Sigmoid colon (tissue), 7 donors: Measurements from ENCODE around the gene SPACA7. TPM values are rescaled to one million over a fixed set of nuclear protein-coding genes. Genes with fewer than 3 reads are reported as not detected.

ENCODE experiments used
- DNase-seq: peaks from one replicate; pipeline ENCODE4 v3.0.0-alpha.2; 2019
- H3K27ac ChIP-seq, 4 donors: fragments of 200-600 bp; sonication (generic); one replicate each; pipeline ENCODE4 v1.5.1; 2016 to 2019; ENCODE audit warnings: mild to moderate bottlenecking in 1 of 4
- H3K27me3 ChIP-seq, 3 donors: fragments of 200-600 bp; sonication (generic); one replicate each; pipeline ENCODE4 v1.5.1; 2019; ENCODE audit warnings: mild to moderate bottlenecking in 1 of 3
- H3K36me3 ChIP-seq, 4 donors: fragments of 200-600 bp; sonication (generic); one replicate each; pipeline ENCODE4 v1.5.1; 2016 to 2019
- H3K4me1 ChIP-seq, 4 donors: fragments of 200-600 bp; sonication (generic); one replicate each; pipeline ENCODE4 v1.5.1; 2017 to 2019
- H3K4me3 ChIP-seq, 4 donors: fragments of 200-600 bp; sonication (generic); one replicate each; pipeline ENCODE4 v1.5.1; 2017 to 2019; ENCODE audit warnings: mild to moderate bottlenecking in 2 of 4, moderate library complexity in 1 of 4
- H3K9me3 ChIP-seq, 4 donors: fragments of 200-600 bp in 3 of 4; sonication (generic) in 3 of 4; one replicate each; pipeline versions ENCODE4 v1.5.1 to v1.6.1; 2013 to 2019
- EP300 ChIP-seq, 4 donors: sonication (generic); formaldehyde crosslinking; IDR thresholded peaks; one replicate each; pipeline ENCODE4 v1.6.1; 2017; ENCODE audit warnings: antibody characterized with exemption in 4 of 4
- POLR2A ChIP-seq, 2 donors: fragments of 450-650 bp; IDR thresholded peaks; one replicate each; pipeline ENCODE4 v1.6.1; 2016; ENCODE audit warnings: antibody characterized with exemption in 2 of 2, mild to moderate bottlenecking in 2 of 2, moderate library complexity in 2 of 2
- POLR2AphosphoS5 ChIP-seq, 4 donors: sonication (generic); formaldehyde crosslinking; IDR thresholded peaks; one replicate each; pipeline ENCODE4 v1.6.1; 2017; ENCODE audit warnings: antibody characterized with exemption in 4 of 4
- WGBS, 2 donors: extraction: QIAGEN DNeasy Blood & Tissue Kit; methylation state at CpG; one replicate each; pipeline ENCODE4 v1.1.7; 2013; 5-methylcytosine and 5-hydroxymethylcytosine counted together
- intact Hi-C: fragments of 100-400 bp; cut with DNase I; formaldehyde crosslinking; loops from one replicate; pipeline ENCODE4 v1.15.1; 2023
- polyA plus RNA-seq, 3 donors: library from polyadenylated mRNA; stranded (reverse); fragments of 200-250 nt; gene quantifications; one replicate each; pipeline ENCODE4 v1.2.3, GENCODE V29; 2013
- total RNA-seq, 4 donors: library from RNA; depleted of rRNA; stranded (reverse); fragments of >200 nt; gene quantifications; one replicate each; pipeline ENCODE4 v1.1.0, GENCODE V29; 2016
- TF ChIP-seq, protein P1 (sequence below), 4 experiments: fragments of 450-650 bp in 3 of 4; fragments of 200-600 bp in 1 of 4; IDR thresholded peaks; one replicate each; pipeline ENCODE4 v1.5.1; 2016 to 2019; ENCODE audit warnings: antibody characterized with exemption in 4 of 4, mild to moderate bottlenecking in 3 of 4, moderate library complexity in 2 of 4
- donor health status: healthy with polysubstance abuse.
- donor health status: Bipolar disorder and iron deficiency.
- donor health status: healthy.

Gene SPACA7
- total and polyA plus RNA-seq, 7 donors: not detected

DNA sequence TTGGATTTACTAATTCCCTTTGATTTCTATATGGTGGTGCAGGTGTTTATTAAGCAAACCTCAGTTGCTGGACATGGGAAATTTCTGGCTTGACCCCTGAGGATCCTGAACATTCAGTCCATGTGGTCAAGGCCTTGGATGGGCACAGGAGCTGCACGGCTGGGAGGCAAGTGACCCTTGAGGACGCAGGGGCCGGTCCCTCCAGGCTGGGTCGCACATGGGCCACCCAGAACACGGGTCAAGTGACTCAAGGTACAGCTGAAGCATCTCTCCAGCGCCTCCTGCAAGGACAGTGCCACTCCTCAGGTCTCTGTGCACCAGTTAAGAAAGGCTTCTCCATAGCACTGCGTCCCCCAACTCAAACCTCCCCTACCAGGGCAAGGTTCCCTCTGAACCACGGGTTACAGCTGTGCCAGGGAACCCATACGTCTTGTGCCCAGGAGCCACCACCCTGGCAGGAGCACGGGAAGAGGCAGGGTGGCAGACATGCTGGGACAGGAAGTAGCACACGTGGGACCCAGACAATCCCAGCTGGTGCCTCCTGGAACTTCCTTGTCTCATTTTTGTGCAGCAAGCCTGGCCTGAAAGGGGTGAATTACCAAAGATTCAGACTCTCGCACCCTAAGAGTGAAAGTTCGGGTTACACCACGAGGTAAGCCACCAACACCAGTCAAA is 93.1 kb downstream of the SPACA7 start:
- H3K36me3 ChIP-seq: no peaks in the 10 kb centered on the region
- no peaks in the 10 kb centered on the region for H3K4me1 ChIP-seq
- no peak for DNase-seq
- no peak overlapping the region for H3K4me3 ChIP-seq
- TF ChIP-seq POLR2A (IDR thresholded peaks at IDR 0.05) (no peak), EP300 (IDR thresholded peaks at IDR 0.05) (no peak), POLR2AphosphoS5 (IDR thresholded peaks at IDR 0.05) (no peak)
- TF ChIP-seq, protein P1, sequence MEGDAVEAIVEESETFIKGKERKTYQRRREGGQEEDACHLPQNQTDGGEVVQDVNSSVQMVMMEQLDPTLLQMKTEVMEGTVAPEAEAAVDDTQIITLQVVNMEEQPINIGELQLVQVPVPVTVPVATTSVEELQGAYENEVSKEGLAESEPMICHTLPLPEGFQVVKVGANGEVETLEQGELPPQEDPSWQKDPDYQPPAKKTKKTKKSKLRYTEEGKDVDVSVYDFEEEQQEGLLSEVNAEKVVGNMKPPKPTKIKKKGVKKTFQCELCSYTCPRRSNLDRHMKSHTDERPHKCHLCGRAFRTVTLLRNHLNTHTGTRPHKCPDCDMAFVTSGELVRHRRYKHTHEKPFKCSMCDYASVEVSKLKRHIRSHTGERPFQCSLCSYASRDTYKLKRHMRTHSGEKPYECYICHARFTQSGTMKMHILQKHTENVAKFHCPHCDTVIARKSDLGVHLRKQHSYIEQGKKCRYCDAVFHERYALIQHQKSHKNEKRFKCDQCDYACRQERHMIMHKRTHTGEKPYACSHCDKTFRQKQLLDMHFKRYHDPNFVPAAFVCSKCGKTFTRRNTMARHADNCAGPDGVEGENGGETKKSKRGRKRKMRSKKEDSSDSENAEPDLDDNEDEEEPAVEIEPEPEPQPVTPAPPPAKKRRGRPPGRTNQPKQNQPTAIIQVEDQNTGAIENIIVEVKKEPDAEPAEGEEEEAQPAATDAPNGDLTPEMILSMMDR (IDR thresholded peaks at IDR 0.05): no peak
- WGBS, 2 donors: 82 to 86% methylated on average over 14 of the region's 14 CpGs
- H3K27me3 ChIP-seq: no peaks in the 10 kb centered on the region
- intact Hi-C loops: no loop called here
- no peak overlapping the region for H3K27ac ChIP-seq
- peaks cover 0 to 2% (median 0%) of the 10 kb centered on the region in 4 donors for H3K9me3 ChIP-seq

DNA sequence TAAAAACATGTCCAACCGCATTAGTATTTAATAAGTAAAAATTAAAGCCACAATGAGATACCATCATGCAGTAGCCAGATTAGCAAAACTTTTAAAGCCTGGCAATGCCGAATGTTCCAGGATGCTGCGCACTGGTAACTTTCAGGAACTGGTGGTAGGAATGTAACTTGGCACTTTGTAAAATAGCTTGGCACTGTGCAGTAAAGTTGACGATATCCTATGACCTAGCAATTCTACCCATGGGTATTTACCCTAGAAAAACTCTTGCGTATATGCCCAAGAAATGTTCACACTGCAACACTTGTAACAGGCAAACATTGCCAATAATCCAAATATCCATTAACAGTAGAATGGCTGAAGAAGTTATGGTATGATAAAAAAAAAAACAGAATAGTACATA is 97.7 kb downstream of the SPACA7 start:
- TF ChIP-seq POLR2A (IDR thresholded peaks at IDR 0.05) (no peak), POLR2AphosphoS5 (IDR thresholded peaks at IDR 0.05) (no peak), EP300 (IDR thresholded peaks at IDR 0.05) (no peak)
- TF ChIP-seq, protein P1 (IDR thresholded peaks at IDR 0.05): no peak

DNA sequence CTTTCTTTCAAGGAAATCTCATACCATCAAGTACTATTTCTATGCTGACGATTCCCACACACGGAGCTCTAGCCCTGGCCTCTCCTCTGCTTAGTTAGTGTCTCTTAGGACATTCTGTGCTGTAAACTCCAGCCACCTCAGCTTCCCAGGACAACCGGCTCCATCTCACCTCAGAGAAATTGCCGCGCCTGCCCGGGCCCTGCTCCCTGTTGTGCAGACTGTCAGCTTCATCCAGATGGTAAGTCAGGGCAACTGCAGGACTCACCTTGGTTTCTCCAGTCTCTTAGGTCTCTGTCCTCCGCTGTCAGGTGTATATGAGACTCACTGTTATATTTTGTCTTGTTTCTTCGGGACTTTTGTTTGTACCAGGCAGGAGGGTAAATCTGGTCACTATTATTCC is 98.7 kb downstream of the SPACA7 start:
- DNase-seq: no peak
- TF ChIP-seq EP300 (IDR thresholded peaks at IDR 0.05) (no peak), POLR2A (IDR thresholded peaks at IDR 0.05) (no peak), POLR2AphosphoS5 (IDR thresholded peaks at IDR 0.05) (no peak)
- TF ChIP-seq, protein P1 (IDR thresholded peaks at IDR 0.05): no peak
- intact Hi-C loops: no loop called here
- H3K4me1 ChIP-seq: no peaks in the 10 kb centered on the region
- H3K4me3 ChIP-seq: no peak overlapping the region
- H3K27ac ChIP-seq: no peak overlapping the region
- WGBS, 2 donors: 88 to 92% methylated on average over 8 of the region's 8 CpGs
- no peaks in the 10 kb centered on the region for H3K27me3 ChIP-seq
- peaks cover 0 to 2% (median 0%) of the 10 kb centered on the region in 4 donors for H3K9me3 ChIP-seq
- H3K36me3 ChIP-seq: no peaks in the 10 kb centered on the region

More for the DNA sequence above, 97.7 kb downstream of the SPACA7 start:
- peaks cover 0 to 2% (median 0%) of the 10 kb centered on the region in 4 donors for H3K9me3 ChIP-seq
- H3K27ac ChIP-seq: no peak overlapping the region
- H3K4me3 ChIP-seq: no peak overlapping the region
- H3K4me1 ChIP-seq: no peaks in the 10 kb centered on the region
- H3K27me3 ChIP-seq: no peaks in the 10 kb centered on the region
- DNase-seq: no peak
- WGBS, 2 donors: 90 to 96% methylated on average over 5 of the region's 5 CpGs
- no peaks in the 10 kb centered on the region for H3K36me3 ChIP-seq
- intact Hi-C loops: no loop called here

DNA sequence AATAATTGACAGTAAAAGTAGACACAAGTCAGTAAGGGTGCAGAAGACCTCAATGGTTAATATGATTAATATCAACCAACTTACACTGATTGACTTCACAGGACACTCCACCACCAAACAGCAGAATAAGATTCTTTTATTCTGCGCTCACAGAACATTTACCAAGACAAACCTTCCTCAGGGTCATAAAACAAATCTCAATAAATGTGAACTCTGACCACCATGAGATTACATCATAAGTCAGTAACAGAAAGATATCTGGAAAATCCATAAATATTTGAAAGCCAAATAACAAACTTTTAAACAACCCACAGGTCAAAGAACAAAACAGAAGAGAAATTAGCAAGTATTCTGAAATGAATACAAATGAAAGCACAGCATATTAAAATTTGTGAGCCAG is 99.7 kb downstream of the SPACA7 start:
- Histone ChIP-seq H3K27ac (no peak overlapping the region), H3K4me3 (no peak overlapping the region), H3K27me3 (no peaks in the 10 kb centered on the region), H3K36me3 (no peaks in the 10 kb centered on the region), H3K4me1 (no peaks in the 10 kb centered on the region), H3K9me3 (peaks cover 0 to under 1% (median 0%) of the 10 kb centered on the region in 4 donors)
- TF ChIP-seq POLR2AphosphoS5 (IDR thresholded peaks at IDR 0.05) (no peak), POLR2A (IDR thresholded peaks at IDR 0.05) (no peak), EP300 (IDR thresholded peaks at IDR 0.05) (no peak)
- TF ChIP-seq, protein P1 (IDR thresholded peaks at IDR 0.05): no peak
- intact Hi-C loops: no loop called here
- 27 to 84% methylated on average over 1 of the region's 1 CpG for WGBS, 2 donors
- DNase-seq: no peak
